GDM1 (cell line): ENCODE data around the gene ZNF672.

Experiments used
- DNase-seq: peaks from one replicate; lab custom pipeline; 2025; lab: John Stamatoyannopoulos, UW

ZNF672 gene

GRCh38 chr1:248890549-248891498 lies 52.8 kb downstream of the ZNF672 start:
- no peak for DNase-seq

GRCh38 chr1:248891758-248892157 lies 53.7 kb downstream of the ZNF672 start:
- no peak for DNase-seq

- DNase-seq, result no peak
Measured at GRCh38 chr1:248892590-248892989, 54.6 kb downstream of the ZNF672 start.

GRCh38 chr1:248894837-248895236 lies 56.8 kb downstream of the ZNF672 start:
- DNase-seq, result no peak

GRCh38 chr1:248897412-248898337 lies 59.7 kb downstream of the ZNF672 start:
- DNase-seq, result no peak
